Muscle layer of duodenum (tissue), 2 donors: ENCODE data around the gene RAP1GDS1.
"Not testable (repeated sequence)": the region's sequence is repeated elsewhere in the genome, so short reads cannot be mapped to it uniquely, and the experiment has no call there.

Experiments
- H3K27ac ChIP-seq: one replicate; pipeline ENCODE4 v1.7.0; 2013; ENCODE audit warnings: mild to moderate bottlenecking, low read length
- H3K27me3 ChIP-seq: one replicate; pipeline ENCODE4 v1.7.0; 2013; ENCODE audit warnings: low read depth, mild to moderate bottlenecking, control low read depth, low read length
- H3K36me3 ChIP-seq, 2 donors: one replicate each; pipeline ENCODE4 v1.7.0; 2013; ENCODE audit warnings: low read length in 2 of 2, control low read depth in 1 of 2, mild to moderate bottlenecking in 1 of 2; ENCODE audit not compliant: insufficient read depth in 2 of 2, control insufficient read depth in 1 of 2
- H3K4me1 ChIP-seq, 2 donors: one replicate each; pipeline ENCODE4 v1.7.0; 2013; ENCODE audit warnings: low read length in 2 of 2, mild to moderate bottlenecking in 2 of 2, control low read depth in 1 of 2, moderate library complexity in 1 of 2; ENCODE audit not compliant: insufficient read depth in 2 of 2, control insufficient read depth in 1 of 2
- H3K4me3 ChIP-seq, 2 donors: one replicate each; pipeline ENCODE4 v1.7.0; 2013; ENCODE audit warnings: low read length in 2 of 2, low read depth in 1 of 2, mild to moderate bottlenecking in 1 of 2
- H3K9me3 ChIP-seq, 2 donors: one replicate each; pipeline ENCODE4 v1.7.0; 2013; ENCODE audit warnings: low read length in 2 of 2, control low read depth in 1 of 2, mild to moderate bottlenecking in 1 of 2; ENCODE audit not compliant: control insufficient read depth in 1 of 2
- donor health status: healthy.

RAP1GDS1 gene

DNA sequence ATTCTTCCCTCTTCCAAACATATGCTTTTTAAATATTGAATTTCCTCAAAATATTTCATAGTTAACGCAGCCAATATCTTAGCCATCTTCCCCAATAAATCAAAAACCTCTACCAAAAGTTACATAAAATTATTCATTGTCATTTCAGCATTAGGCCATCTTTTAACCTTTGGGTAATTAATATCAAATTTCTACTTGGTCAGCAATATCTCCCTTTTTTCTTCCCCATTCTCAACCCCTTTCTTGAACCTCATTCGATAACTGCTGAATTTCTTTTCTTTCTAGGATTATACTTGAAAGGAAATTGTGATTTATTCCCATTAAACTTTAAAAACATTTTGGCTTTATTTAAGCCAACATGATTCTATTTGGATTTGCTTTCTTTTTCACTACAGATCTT is 65.0 kb downstream of the RAP1GDS1 start:
- Histone ChIP-seq H3K27ac (no peak overlapping the region), H3K27me3 (no peaks in the 10 kb centered on the region), H3K36me3 (no peaks in the 10 kb centered on the region), H3K4me3 (no peak overlapping the region), H3K9me3 (no peaks in the 10 kb centered on the region), H3K4me1 (no peaks in the 10 kb centered on the region)

DNA sequence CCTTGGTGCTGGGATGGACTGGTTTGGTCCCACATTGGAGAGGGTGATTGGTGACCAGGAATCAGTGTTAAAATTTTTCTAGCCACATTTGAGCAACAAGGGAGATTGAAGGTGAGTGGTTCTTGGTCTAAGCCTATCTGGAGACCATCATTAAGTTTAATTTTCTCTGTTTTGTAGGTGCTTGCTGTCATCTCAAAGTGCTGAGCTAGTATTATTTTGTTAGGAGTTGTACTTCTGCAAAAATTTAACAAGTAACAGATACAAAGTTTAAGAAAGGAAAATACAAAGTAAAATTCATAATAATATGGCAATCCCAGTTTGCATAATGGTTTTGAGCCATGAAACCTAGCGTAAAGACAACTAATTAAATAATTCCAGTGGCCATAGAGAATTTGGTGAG is 66.5 kb downstream of the RAP1GDS1 start:
- Histone ChIP-seq H3K36me3 (no peaks in the 10 kb centered on the region), H3K27ac (no peak overlapping the region), H3K9me3 (peaks cover 4 to 7% of the 10 kb centered on the region in 2 donors), H3K27me3 (no peaks in the 10 kb centered on the region), H3K4me1 (no peaks in the 10 kb centered on the region), H3K4me3 (no peak overlapping the region)

DNA sequence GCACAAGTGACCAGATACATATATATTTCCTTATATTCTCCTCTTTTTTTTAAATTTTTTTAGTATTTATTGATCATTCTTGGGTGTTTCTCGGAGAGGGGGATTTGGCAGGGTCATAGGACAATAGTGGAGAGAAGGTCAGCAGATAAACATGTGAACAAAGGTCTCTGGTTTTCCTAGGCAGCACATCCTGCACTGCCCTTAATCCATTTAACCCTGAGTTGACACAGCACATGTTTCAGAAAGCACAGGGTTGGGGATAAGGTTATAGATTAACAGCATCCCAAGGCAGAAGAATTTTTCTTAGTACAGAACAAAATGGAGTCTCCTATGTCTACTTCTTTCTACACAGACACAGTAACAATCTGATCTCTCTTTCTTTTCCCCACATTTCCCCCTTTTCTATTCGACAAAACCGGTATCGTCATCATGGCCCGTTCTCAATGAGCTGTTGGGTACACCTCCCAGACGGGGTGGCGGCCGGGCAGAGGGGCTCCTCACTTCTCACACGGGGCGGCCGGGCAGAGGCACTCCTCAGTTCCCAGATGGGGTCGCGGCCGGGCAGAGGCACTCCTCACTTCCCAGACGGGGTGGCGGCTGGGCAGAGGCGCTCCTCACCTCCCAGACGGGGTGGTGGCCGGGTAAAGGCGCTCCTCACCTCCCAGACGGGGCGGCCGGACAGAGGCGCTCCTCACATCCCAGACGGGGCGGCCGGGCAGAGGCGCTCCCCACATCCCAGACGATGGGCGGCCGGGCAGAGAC is 68.9 kb downstream of the RAP1GDS1 start:
- H3K4me1 ChIP-seq, H3K27ac ChIP-seq, H3K27me3 ChIP-seq, H3K36me3 ChIP-seq, H3K4me3 ChIP-seq: not testable (repeated sequence)
- H3K9me3 ChIP-seq: peaks cover 15 to 21% of the 10 kb centered on the region in 2 donors

DNA sequence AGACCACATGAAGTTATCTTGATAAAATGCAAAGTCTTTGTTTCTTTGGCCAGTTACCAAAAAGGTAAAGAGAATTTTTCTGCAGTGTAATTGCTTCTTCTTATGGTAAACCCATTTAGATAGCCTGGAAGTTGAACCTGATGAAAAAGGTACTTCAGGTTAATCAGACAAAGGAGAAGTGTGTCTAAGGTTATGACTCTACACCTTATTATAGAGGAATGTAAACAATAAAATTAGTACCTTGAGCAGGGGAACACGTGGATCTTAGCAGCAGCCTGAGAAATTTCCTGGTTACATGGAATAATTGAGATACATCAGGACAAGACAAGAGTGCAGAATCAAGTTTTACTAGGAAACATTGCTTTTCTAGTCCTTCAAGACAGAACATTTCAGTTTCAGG is 70.8 kb downstream of the RAP1GDS1 start:
- H3K4me3 ChIP-seq: no peak overlapping the region
- H3K9me3 ChIP-seq: peaks cover 15 to 21% of the 10 kb centered on the region in 2 donors

DNA sequence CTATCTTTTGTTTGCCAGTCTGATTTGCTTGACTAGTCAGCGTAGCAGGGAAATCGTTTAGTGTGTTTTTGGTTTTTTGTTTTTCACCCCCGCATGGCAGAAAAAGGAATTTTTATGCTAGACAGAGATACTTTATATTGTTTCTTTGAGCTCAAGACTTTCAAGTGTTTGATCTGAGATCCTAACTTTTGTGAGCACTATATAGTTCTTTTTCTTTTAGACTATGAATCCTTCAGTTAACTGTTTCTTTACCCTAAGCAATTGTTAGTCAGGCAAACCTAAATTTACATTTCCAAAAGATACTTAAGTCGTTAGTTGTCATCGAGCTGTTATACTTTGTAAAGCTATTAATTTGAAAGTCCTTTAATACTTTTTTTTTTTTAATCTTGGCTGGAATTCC is 73.3 kb downstream of the RAP1GDS1 start:
- Histone ChIP-seq H3K4me1 (no peaks in the 10 kb centered on the region), H3K27ac (no peak overlapping the region), H3K4me3 (no peak overlapping the region), H3K27me3 (no peaks in the 10 kb centered on the region), H3K9me3 (peaks cover 15 to 21% of the 10 kb centered on the region in 2 donors), H3K36me3 (no peaks in the 10 kb centered on the region)

More for the DNA sequence above, 70.8 kb downstream of the RAP1GDS1 start:
- Histone ChIP-seq H3K27me3 (no peaks in the 10 kb centered on the region), H3K4me1 (no peaks in the 10 kb centered on the region), H3K36me3 (no peaks in the 10 kb centered on the region), H3K27ac (no peak overlapping the region)

DNA sequence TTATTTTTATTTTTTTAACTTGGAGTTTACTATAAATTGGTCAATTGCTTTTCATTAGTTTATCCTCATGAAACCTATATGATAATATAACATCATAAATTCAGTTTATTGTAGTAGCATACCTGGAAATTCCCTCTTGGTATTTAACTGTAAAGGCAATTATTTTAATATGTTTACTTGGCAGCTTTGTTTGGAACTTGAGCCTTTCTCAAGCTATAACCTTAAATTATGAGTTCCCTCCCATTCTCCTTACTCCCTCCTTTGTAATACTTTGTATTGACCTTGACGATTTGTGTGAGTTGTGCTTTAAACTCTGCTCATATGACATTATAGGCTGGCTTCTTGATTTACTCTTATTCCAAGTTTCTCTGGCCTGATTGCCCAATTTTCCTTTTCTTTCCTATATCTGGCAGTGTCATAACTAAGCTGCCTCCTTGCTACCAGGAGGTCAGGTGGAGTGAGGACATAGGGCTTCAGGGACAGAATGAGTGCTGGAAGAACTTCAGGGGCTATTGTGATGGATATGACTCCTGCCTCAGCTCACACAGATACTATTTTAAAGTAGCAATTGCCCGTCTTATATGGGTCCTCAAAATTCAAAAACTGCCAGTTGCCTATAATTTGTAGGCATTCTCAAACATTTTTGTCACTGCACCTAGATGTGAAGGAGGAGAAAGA is 77.7 kb downstream of the RAP1GDS1 start:
- H3K27ac ChIP-seq: no peak overlapping the region
- H3K27me3 ChIP-seq: no peaks in the 10 kb centered on the region
- no peaks in the 10 kb centered on the region for H3K4me1 ChIP-seq
- H3K36me3 ChIP-seq: no peaks in the 10 kb centered on the region
- H3K9me3 ChIP-seq: peaks cover 5% of the 10 kb centered on the region in 2 donors
- H3K4me3 ChIP-seq: no peak overlapping the region

DNA sequence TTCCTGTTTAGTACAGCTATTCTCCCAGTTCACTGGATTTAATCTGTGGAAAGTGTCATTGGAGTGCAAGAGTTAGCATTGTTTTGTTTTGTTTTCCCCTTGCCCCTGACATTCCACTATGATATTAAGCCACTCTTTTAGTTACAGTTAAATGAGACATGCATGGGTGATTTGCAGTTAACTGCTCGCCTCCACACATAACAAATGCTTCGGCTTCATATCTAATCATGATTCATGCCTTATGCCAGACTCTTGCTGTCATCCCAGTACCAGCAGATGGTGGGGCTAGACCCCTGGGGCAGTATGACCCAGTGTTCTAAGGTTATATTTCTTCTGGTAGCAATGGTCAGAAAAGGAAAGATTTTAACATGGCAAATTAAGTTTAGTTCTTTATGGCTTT is 80.1 kb downstream of the RAP1GDS1 start:
- Histone ChIP-seq H3K4me1 (no peaks in the 10 kb centered on the region), H3K27ac (no peak overlapping the region), H3K4me3 (no peak overlapping the region), H3K9me3 (no peaks in the 10 kb centered on the region), H3K36me3 (no peaks in the 10 kb centered on the region), H3K27me3 (no peaks in the 10 kb centered on the region)

DNA sequence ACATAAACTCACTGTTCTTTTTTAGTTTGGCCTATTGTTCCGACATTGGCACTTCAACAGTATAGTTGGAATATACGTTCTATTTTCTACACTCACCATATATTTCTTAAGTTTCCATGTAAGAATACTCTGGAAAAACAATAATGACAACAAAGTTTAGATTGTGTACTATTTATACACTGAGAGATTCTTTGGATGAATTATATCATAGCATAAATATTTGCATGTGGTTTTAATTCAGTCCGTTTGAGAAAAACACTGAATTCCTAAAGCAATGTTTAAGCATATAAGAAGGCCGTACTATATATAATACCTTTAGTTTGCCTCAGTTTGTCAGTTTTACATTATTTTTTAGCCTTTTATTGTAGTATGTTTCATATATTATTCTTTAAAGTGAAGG is 82.4 kb downstream of the RAP1GDS1 start:
- no peaks in the 10 kb centered on the region for H3K27me3 ChIP-seq
- no peaks in the 10 kb centered on the region for H3K9me3 ChIP-seq
- no peak overlapping the region for H3K4me3 ChIP-seq
- H3K4me1 ChIP-seq: no peaks in the 10 kb centered on the region
- H3K27ac ChIP-seq: no peak overlapping the region
- H3K36me3 ChIP-seq: no peaks in the 10 kb centered on the region

DNA sequence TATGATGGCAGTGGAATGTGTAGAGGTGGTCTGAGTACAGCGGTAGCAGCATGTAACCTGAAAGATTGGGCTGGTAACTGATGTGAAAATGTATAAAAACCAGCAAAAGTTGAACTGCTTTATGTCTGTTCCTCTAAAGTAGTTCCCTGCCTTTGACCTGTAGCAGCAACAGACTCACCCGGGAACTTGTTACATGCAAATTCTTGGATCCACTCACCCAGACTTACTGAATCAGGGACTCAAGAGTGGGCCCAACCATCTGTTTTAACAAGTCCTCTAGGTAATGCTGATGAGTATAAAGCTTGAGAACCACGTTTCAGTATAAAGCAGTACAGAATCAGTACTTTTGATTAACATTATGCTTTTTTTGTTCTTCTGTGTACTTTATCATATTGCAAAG is 84.7 kb downstream of the RAP1GDS1 start:
- Histone ChIP-seq H3K4me1 (no peaks in the 10 kb centered on the region), H3K4me3 (no peak overlapping the region), H3K27ac (no peak overlapping the region), H3K36me3 (no peaks in the 10 kb centered on the region), H3K9me3 (no peaks in the 10 kb centered on the region), H3K27me3 (no peaks in the 10 kb centered on the region)

DNA sequence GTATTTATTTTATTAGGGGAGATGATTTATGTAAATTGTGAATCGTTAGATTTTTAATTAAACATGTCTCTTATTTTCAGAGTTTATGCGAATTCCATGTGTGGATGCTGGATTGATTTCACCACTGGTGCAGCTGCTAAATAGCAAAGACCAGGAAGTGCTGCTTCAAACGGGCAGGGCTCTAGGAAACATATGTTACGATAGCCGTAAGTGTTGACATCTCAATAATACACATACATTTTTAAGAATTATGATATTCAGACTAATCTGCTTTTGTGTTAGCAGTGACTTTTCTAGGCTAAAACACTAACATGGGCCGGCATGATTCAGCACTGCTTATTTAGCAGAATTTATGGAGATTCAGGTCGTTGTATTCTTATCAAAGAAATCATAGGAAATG is 91.2 kb downstream of the RAP1GDS1 start:
- Histone ChIP-seq H3K9me3 (no peaks in the 10 kb centered on the region), H3K36me3 (no peaks in the 10 kb centered on the region), H3K4me3 (no peak overlapping the region), H3K27me3 (no peaks in the 10 kb centered on the region), H3K27ac (no peak overlapping the region), H3K4me1 (no peaks in the 10 kb centered on the region)

DNA sequence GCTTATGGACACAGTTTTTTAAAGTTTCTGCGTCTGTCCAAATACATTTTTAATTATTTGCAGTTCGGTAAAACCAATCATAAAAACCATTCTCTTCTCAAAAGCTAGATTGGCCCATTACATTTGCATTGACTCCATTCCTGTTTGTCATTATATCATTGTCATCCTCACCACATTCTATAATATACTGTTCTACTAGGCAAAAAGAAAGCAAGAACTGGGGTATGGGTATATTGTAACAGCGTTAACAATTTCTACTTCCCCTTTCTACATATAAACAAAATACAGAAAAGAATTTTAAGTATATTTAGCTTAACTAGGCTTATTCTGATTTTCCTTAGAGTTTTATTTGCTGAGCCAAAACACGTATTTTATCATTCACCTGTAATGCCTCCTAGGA is 91.8 kb downstream of the RAP1GDS1 start:
- Histone ChIP-seq H3K36me3 (no peaks in the 10 kb centered on the region), H3K27ac (no peak overlapping the region), H3K4me1 (no peaks in the 10 kb centered on the region), H3K9me3 (no peaks in the 10 kb centered on the region), H3K27me3 (no peaks in the 10 kb centered on the region), H3K4me3 (no peak overlapping the region)
